Measurements from ENCODE around the gene ADGRG2.

The ADGRG2 gene

DNA sequence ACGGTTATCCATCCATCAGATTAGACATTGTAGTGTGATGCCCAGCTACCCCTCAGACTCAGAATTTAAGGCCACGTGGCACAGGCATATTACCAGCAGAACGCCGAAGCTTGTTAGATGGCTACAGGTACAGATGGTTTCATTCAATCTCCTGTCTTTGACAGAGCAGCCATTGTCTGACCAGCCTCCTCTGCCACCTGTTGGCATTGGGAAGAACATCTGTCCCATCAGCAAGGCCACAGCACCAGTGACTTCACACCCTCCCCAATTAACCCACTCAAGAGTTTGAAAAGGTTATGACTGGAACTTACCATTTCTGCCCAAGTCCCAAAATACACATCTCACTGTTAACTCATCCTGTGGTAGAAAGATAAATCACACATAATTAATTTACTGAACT, 116.4 kb downstream of the ADGRG2 start:
- TF ChIP-seq, protein P1, sequence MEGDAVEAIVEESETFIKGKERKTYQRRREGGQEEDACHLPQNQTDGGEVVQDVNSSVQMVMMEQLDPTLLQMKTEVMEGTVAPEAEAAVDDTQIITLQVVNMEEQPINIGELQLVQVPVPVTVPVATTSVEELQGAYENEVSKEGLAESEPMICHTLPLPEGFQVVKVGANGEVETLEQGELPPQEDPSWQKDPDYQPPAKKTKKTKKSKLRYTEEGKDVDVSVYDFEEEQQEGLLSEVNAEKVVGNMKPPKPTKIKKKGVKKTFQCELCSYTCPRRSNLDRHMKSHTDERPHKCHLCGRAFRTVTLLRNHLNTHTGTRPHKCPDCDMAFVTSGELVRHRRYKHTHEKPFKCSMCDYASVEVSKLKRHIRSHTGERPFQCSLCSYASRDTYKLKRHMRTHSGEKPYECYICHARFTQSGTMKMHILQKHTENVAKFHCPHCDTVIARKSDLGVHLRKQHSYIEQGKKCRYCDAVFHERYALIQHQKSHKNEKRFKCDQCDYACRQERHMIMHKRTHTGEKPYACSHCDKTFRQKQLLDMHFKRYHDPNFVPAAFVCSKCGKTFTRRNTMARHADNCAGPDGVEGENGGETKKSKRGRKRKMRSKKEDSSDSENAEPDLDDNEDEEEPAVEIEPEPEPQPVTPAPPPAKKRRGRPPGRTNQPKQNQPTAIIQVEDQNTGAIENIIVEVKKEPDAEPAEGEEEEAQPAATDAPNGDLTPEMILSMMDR (IDR thresholded peaks at IDR 0.05; ENCODE audit: low read depth, low read length), result no peak
- no peak overlapping the region for H3K4me3 ChIP-seq (ENCODE audit: low read depth, low read length)

DNA sequence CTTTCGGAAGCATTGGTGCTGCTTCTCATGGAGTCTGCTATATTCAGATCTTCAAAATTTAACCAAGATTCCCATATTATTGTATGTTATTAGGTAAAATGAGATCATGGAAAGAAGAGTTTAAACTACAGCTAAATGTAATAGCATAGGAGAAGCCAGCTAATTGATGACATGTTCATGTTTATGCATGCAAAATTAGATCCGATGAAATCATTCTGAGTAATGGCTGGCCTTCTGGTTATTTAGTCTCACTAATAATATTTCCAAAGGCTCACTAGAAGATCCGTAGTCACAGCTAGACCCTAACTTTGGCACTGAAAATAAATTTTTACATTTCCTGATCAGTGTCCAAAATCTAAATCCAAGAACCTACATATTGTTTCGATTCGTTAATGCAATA, 118.5 kb downstream of the ADGRG2 start:
- TF ChIP-seq, protein P1 (IDR thresholded peaks at IDR 0.05; ENCODE audit: low read depth, low read length), result no peak
- no peak overlapping the region for H3K4me3 ChIP-seq (ENCODE audit: low read depth, low read length)

DNA sequence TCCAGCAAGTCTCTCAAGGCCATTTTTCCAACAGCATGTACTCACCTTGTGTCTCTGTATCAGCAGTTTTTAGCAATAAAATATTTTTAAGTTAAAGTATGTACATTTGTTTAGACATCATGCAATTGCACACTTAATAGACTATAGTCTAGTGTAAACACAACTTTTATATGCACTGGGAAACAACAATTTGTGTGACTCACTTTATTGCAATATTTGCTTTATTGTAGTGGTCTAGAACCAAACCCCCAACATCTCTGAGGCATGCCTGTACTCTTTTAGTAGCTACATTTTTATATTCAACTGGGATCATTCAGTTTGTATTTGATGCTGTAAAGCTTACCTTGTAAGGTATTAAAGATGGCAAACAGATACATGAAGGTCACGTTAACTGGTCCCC, 123.6 kb downstream of the ADGRG2 start:
- H3K4me3 ChIP-seq (ENCODE audit: low read depth, low read length), result no peak overlapping the region
- TF ChIP-seq, protein P1 (IDR thresholded peaks at IDR 0.05; ENCODE audit: low read depth, low read length), result no peak

DNA sequence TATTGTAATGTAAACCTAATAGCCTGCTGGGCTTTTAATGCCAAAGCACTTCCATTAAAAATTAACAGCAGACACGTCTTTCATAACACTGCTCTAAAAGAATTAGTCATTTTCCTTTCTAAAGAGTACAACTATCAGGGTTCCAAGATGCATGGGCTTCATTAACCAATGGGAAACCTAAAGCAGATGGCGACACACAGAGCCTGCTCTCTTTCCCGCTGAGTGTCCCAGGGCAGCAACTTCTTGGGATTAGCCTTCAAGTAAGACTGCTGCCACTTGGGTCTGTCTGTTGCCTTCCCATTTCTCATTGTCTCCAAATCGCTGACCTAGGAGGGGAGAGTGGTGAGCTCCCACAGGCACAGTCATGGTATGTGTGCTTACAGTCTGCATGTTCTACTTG, 124.4 kb downstream of the ADGRG2 start:
- TF ChIP-seq, protein P1 (IDR thresholded peaks at IDR 0.05; ENCODE audit: low read depth, low read length), result no peak
- H3K4me3 ChIP-seq (ENCODE audit: low read depth, low read length), result no peak overlapping the region

DNA sequence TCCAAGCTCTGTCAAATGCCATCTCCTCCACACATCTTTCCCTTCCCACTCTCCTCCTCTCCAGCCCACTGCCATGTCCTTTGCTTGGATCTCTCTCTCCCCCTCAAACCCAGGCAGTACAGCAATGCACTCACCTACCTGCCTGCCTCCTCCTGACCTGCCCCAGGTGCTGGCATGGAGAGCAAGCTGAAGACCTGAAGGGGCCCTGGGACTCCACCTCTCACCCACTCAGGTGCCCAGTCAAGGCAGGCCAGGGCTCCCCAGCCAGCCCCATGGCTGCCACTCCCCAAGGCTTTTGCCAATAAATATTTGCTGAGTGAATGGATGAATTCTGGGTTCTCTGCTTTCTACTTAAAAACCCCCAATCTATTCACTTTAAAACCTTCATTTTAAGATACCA, 125.7 kb downstream of the ADGRG2 start:
- TF ChIP-seq, protein P1 (IDR thresholded peaks at IDR 0.05; ENCODE audit: low read depth, low read length), result no peak
- H3K4me3 ChIP-seq (ENCODE audit: low read depth, low read length), result no peak overlapping the region

DNA sequence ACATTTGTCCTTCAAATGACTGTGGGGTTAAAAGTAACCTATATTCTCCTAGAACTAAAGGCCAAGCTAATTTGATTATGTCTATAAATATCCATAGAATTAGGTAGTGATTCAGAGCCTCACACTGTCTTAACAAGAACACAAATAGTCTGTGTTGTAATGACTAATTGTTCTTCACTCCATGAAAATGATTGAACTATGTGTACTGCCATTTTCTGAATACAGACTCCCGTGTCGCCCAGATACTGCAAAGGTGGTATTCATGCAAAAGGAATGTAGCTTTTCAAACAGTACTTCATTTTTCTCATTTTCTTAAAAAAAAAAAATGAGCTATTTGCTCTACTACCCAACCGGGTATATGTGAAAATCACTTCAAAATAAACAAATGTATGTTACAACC, 127.0 kb downstream of the ADGRG2 start:
- TF ChIP-seq, protein P1 (IDR thresholded peaks at IDR 0.05; ENCODE audit: low read depth, low read length), result no peak
- H3K4me3 ChIP-seq (ENCODE audit: low read depth, low read length), result 0 out of 2 replicates have a peak overlapping the region, but pooled peaks have one; percentile 9

DNA sequence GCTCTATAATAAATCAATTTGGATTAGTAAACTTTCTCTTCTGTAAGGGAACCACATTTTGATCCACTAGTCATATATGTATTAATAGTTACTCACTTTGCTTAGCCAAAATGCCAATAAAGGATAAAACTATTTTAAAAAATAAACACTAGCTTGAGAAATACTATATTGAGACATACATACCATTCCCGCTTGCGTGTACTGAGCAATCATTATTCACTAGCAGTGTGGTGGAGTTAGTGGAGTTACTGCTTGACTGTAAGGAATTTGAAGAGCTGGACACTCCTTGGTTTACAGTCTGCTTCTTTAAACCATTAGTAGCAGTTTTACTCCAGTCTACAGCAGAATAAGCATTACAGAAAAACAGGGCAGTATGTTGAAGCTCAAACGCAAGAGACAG, 127.6 kb downstream of the ADGRG2 start:
- TF ChIP-seq, protein P1 (IDR thresholded peaks at IDR 0.05; ENCODE audit: low read depth, low read length), result no peak
- 0 out of 2 replicates have a peak overlapping the region, but pooled peaks have one; percentile 9 for H3K4me3 ChIP-seq (ENCODE audit: low read depth, low read length)
